RPMI7951 (cell line): Measurements from ENCODE around the gene XXYLT1. TPM values are rescaled to one million over a fixed set of nuclear protein-coding genes. Genes with fewer than 3 reads are reported as not detected.

ENCODE experiments used
- DNase-seq: peaks from one replicate; pipeline ENCODE4 v3.0.0-alpha.2; 2012; ENCODE audit warnings: low read depth
- total RNA-seq: library from RNA; depleted of rRNA; stranded (reverse); fragments of >200 nt; shearing (Covaris generic); gene quantifications from 2 replicates; pipeline ENCODE4 v1.2.3, GENCODE V29; 2014

XXYLT1 gene
- total RNA-seq, 1 experiment from 2014 or later = 24.2 TPM

DNA sequence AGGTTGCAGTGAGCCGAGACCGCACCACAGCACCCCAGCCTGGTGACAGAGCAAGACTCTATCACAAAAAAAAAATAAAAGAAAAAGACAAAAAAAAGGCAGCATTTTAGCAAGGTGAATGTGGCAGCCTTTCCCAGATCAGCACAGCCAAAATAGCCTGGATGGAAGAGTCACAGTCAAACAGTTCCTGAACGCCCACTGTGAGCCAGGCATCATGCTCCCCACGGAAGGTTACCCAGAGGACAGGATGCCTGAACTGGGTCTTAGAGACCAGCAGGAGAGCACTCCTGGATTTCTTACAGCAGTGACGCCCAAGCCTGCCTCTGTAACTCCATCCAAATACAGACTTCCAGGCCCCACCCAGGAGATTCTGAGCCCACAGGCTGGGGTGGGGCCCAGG is 4.5 kb downstream of the XXYLT1 start:
- DNase-seq = no peak

DNA sequence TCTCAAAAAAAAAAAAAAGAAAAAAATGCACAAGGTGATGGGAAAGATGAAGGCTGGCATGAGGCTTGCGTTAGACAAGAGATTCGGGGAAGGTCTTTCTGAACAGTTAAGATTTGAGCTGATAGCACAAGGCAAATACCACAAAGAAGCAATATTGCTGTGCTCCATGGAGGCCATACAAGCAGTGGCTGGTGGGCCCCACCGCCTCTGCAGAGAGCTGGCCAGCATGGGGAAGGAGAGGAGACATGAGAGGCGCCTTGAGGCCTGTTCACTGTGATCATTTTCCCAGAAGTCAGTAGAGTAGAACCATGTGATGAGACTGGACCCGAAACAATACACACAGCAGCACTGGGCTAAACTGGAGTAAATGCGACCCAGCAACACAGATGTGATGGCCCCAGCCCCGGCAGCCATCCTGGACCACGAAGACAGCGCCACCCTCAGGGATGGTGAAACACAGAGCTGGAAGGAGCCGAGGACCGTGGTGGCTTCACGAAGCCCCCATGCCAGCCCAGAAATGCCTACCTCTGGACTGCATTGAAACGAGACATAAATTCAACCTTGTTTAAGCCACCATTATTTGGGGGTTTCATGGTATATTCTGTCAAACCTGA is 5.5 kb downstream of the XXYLT1 start:
- no peak for DNase-seq

DNA sequence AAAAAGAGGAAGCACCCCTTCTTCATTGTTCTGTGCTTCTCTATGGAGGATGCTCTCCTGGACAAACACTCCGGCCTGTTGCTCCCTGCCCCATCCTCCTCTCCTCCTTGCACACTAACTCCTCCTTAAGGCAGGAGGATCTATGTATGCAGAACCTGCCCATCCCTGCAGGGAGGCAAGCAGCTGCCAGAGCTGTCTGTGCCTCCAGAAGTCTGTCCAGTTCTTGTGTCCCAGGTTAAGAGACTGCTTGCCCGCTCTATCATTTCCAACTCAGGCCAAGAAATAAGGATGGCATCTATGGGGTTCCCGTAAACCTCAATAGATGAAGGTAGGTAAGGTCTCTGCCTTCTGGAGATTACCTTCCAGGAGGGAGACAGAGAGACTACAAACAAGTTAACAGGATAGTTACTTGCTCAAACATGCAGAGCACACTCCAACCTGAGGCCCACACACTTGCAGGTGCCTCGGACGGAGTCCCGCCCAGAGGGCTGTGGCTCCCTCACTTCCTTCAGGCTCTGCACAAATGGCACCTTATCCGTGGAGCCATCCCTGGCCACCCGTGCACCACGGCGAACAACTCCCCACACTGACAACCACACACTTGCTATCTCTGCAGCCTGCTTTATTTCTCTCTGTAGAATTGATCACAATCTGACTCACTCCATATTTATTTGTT is 6.9 kb downstream of the XXYLT1 start:
- DNase-seq = no peak

DNA sequence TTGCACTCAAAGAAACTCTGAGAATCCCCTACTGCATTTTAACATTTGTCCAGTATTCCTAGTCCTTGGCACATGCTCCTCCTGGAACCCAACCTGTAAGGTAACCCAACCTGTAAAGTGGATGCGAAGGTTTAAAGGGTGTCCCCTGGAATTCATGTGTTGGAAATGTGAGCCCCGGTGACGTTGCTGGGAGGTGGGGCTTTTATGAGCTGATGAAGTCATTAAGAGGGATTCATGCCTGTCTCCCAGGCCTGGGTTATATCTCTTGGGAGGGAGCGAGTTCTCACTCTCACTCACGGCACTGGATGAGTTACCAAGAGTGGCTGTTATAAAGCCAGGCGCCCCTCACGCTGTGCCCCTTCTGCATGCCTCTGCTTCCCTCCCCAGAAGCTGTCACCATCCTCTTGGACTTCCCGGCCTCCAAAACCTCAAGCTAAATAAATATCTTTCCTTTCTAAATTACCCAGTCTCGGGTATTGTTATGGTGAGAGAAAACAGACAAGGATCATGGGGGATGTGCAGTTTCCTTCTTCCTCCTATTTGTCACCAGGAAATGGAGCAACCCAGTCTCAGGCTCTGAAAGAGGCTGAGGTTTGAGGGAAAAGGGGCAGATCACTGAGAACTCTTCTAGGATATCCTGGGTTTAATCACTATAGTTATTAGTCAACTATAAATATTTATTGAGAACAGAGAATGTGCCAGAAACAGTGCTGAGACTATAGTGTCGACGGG is 7.6 kb downstream of the XXYLT1 start:
- DNase-seq = no peak

DNA sequence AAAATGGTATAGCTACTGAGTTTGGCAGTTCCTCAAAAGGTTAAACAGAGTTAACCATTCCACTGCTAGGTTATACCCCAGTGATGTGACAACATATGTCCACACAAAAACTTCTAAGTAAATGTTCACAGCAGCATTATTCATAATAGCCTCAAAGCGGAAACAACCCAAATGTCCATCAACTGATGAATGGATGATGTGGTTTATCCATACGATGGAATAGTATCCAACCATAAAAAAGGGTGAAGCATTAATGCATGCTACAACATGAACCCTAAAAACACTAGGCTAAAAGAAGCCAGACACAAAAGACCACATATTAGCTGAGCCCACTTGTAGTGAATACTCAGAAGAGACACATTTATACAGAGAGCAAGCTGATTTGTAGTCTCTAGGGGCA is 9.0 kb downstream of the XXYLT1 start:
- DNase-seq = no peak

DNA sequence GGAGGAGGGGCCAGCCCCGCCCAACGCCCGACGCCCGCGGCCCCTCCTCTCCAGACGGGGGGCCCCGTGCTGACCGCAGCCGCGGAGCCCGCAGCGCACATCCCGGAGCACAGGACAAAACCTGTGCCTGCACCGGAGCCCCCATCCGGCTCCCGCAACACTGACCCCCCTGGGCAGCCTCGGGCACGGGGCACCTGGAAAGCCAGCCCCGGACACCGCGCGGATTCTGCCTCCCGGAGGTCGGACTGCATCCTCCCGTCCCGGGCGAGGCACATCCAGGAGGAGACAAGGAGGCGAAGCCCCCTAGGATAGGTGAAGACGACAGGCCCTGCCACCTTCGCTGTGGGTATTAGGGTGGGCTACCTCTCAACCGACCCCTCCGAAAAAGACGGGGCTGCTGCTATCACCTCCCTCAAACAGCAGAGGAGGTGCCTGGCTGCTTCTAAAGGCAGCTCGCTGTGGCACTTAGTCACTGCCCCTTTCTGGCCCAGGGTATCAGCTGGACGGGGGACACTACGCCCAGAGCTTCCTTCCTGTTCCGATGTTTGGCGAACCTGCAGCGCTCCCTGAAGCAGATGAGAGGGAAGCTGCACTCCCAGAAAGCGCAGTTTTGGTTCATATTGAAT is 10.6 kb downstream of the XXYLT1 start:
- peak; percentile 13 for DNase-seq

DNA sequence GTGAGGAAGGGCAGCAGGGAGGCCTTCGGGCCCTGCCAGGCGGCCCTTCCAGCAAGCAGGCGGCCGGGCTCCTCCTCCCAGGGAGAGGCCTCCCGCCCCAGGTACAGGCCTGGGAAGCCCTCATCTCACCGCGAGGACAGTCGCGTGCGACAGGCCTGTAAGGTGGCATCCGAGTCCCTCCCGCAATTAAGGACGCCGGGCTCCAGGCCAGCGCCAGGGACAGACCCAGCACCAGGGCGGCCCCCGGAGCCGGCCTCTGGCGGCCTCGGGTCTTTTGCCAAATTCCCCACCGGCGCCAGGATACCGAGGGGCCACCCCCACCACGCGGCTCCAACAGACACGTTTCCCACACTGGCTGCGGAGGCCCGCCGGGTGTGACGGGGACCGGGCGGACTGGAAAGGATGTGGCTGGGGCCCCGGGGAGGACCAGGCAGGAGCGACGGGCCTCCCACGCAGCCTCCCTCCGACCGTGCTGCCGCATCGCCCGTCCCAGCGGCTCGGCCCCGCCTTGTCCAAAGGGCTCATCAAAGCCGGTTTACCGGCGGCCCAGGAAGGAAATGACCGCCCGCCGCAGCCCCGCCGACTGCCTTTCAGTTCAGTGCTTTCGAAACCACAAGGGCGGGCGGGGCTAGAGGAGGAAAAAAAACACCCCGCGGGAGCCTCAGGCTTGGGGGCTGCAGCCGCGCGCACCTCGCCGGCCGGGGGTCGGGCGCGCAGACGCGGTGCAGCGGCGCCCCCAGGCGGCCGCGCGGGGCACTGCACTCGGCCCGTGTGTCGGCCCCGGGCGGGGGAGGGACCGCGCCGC is 11.3 kb downstream of the XXYLT1 start:
- peak; percentile 96 for DNase-seq

DNA sequence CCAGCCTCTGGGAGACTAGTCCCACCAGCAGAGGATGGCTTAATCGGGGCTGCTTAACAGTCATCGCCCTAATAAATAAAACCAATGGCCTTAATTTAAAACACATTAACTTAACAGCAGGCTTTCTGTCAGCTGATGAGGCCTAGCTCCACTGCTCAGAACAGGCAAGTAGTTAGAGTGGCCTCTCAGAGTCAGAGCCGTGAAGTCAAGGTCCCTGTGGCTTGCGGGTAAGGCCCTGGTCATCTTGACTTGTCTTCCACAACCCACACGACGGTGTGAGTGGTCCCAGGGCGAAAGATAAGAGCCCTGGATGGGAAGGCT is 11.8 kb downstream of the XXYLT1 start:
- DNase-seq = no peak

DNA sequence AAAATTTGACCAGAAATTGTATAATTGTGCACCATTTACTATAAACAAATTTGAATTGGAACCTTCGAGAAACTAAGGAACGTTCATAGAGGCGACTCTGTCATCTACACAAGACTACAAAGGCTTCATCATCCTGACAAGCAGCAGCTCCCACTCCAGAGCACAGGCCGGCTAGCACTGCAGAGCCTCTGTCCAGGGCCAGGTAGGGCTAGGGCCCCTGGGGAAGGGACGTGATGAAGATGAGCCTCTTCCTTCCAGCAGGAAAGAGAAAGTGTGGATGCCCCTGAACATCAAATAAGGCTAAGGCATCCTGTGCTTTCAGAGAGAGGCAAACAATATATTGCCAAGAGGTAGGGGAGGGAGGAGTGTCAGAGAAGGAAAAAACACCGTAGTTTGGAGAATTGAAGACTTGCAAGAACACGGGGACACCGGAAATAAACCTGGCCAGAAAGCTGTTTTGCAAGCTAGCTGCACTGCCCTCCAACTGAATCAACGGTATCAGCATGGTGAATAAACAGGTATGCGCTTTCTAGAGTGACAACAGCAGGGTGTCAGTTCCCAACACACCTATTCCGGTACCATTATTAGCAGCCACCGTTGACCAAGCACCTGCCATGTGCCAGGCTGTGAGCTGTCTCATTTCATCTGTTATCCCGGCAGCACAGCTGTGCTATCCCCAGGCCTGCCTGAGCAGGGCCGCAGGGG is 12.4 kb downstream of the XXYLT1 start:
- no peak for DNase-seq

DNA sequence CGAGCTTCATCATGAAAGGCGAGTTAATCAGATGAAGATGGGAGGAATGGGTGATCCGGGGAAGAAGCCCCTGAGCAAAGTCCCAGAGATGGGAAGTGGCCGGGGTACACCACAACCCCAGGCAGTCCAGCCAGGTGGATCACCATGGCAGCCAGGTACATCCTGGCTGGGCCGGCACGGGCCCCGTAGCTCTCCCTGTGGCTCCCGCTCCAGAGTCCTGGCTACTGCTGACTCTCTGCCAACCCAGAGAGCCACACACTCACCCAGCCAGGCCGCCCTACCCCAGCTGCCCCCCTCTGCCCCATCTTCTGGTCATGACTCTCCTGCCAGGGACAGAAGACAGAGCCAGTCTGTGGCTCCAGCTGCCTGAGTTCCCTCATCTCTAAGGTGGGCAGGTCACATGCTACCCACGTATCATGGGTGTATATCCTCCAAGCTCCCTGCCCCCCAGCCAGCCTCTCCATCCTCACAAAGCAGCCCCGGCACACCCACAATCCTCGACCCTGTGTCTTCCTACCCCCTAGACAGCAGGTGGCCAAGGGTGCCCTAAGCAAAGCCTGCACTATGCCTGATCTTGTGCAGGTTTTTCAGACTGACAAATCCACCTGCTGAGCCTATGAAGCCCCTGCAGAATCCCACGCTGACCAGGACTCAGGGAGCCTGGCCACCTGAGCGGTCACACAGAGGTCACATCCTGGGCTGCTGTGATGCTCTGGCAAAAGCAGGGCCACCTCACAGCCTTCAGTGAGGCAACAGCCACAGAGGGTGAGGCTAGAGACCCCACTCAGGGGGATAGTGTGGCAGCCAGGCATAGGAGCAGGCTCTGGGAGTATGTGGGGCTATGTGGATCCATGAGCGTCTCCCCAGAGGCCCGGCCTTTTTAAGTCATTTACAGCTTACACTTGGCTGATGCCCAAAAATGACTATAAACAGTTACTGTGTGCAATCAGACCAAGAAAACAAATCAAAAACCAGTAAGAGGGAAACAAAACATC is 13.2 kb downstream of the XXYLT1 start:
- no peak for DNase-seq

DNA sequence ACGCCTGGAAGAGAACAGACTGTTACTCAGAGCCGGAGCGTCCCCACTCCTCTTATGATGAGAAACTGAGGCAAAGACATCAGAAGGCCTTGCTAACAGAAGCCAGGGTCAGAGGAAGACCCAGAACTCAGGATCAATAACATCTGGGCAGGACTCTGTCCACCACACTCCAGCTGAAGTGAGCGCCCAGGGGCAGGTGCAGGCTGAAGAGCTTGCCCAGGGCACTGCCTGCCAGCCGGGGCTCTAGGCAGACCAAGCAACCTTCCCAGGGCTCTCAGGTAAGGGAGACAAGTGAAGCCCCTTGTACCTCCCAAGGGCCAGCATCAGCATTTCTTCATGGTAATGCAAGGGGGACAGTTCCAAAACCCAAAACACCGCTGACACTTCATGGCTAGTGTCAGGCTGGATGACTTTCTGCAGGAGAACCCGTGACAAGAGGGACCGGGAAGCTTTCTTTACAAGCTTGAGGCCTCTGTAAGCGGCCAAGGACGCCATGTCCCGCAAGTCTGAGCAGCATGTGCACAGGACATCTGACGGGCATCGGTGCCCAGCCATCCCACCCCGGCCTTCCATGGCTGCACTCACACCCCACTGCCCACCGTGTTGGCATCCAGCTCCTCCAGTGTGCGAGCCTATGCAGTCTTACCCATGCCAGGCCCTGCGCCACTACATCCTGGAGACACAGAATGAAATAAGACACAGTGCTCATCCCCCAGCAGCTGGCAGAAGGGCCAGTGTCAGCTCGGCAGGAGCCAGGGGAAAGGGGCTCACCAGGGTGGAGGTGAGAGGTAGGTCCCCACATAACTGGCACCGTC is 14.1 kb downstream of the XXYLT1 start:
- no peak for DNase-seq

DNA sequence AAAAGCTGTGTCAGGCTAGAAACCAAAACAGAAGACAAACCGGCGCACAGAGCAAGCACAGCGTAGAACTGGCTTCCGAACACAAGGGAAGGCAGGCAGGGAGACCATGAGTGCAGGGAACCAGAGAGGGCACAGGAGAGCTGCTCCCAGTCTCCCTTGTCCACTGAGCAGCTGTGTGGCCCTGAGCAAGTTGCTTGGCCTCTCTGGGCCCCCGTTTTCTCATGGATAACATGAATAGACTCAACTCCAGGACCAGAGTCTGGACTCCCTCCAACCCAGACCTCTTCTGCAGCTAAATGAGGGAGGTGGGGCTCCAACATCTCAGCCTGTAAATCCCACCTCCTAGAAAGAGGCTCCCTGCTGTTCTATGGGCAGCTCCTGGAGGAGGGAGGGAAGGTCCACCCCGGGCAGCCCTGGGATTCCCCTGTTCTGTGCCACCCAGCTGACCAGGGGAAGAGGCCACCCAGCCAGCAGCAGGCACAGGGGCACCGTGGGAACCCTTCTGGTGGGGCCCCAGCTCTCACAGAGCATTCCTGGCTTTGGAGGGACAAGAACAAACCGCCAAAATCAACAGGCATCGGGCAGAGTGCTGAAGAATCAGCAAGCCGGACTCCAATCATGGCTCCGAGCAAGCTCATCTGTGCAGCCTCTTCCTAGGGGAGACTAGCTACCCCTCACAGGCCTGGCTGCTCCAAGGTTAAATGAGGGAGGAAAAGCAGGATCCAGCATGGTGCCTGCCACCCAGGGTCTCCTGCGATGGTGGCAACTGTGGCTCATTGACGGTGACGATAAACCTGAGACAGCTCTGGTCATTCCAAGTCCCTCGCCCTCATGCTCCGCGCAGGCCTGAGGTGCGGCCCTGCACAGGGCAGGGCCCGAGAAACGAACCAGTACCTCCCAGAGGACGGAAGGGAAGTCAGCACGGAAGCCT is 15.1 kb downstream of the XXYLT1 start:
- no peak for DNase-seq

DNA sequence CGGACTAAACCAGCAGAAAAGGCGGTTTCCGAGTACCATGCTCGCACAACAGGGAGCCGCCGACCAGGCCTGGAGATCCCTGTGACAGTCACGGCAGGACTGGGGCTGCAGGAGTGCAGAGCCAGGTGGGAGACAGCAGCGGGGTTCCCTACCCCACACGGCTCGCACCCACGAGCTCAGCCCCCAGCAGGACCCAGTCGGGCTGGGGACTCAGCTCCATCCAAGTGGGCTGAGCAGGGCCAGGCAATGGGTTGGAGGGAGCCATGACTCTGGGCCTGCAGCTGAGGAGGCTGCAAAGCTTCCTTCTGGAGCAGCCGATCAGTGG is 15.8 kb downstream of the XXYLT1 start:
- no peak for DNase-seq

DNA sequence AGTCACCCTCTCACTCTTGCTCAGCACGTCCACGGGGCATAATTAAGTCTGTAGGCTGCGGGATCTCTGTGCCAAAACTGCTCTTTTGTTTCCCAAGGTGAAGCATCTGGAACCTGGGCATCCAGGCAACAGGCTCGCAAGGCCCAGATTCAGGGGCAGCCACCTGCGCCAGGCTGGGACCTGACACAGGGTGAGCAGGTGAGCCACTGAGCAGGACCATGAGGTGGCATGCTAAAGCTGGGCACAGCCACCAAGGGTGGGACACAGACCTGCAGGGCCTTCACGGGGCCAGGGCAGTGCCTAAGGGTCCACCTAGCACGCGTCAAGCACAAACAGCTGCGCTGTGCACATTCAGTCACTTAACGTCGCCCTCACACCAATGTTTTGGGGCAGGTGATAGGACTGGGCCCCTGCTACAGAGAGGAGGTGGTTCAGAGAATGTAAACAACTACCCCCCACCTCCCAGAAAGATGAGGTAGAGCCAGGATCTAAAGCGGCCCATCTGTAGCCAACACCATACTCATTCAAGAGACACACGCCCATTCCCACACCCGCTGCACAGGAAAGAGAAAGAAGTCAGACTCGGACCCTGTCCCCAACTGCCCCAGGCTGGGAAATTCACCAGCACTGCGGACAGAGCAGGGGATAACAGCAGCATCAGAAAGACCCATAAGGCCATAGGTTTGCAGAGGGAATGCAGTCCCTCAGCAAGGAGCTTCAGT is 16.3 kb downstream of the XXYLT1 start:
- DNase-seq = no peak

DNA sequence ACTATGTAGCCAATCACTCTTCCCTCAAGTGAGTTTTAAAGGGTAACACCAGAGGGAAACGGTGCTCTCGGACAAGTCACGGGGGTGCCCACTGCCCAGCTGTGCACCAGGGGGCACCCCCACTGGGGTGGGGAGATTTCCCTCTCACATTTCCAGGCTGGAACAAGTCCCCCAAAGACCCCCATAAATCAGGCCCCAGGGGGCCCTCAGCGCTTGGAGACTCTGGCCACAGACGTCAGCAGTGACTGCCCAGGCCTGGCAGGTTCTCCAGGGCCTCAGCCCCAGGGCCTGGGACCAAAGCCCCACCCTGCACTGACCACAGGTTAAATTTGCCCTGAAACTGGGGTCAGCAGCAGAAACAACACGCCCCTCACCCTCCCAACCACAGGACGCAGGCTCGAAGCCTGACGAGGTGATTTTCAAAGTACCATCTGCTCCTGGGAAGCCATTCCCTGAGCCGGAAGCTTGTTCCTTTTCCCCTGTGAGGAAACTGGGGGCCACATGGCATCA is 17.0 kb downstream of the XXYLT1 start:
- no peak for DNase-seq

DNA sequence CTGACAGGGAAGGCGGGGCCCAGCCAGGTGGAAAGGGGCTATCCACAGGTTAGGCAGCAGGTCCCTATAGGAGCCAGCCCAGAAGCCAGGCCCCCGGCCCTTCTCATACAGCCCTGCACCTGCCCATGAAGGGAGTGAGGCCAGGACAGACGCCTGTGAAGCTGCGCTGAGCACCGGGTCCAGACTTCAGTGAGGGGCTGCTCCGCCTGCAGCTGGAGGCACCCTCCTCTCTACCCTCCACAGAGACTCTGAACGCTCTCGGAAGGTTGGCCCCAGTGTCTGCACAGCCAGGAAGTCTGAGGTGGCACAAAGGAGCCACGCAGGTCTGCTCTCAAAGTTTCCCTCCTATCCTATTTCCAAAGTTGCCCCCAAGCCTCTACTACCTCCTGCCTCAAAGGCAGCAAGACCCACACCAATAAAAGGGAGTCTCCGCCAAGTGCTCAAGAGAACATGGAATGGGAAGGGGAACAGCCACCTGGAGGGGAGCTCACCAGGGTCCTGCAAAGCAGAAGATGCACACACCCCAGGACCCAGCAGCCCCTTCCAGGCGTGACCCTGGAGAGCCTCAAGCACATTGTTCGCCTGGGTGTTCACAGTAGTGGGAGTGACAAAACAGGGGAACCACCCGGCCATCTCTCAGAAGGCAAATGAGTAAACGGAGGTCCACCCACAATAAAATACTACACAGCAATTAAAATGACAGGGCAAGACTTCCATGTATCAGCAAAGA is 19.5 kb downstream of the XXYLT1 start:
- no peak for DNase-seq
